ENCODE data around the gene ECD.

Gene ECD

GRCh38 chr10:73167783-73168464 lies at the start of gene ECD, which contains the start of gene FAM149B1:
ECD (minus strand) TSS chr10:73168008; CDS start chr10:73163937, 4,071 bp downstream.
FAM149B1 (plus strand) TSS chr10:73168119; CDS start chr10:73168340, 221 bp downstream.
- peak; percentile 91 for DNase-seq (ENCODE audit: low read depth)

DNA sequence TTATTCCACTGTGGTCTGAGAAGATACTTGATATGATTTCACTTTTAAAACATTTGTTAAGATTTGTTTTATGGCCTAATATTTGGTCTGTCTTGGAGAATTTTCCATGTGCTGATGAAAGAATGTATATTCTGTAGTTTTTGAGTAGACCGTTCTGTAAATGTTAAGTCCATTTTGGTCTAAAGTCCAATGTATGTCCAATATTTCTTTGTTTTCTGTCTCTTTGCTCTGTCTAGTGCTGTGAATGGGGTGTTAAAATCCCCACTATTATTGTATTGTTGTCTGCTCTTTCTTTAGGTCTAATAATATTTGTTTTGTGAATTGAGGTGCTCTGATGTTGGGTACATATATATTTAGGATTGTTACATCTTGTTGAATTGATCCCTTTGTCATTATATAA lies 47.9 kb upstream of the ECD start:
- no peak for DNase-seq (ENCODE audit: low read depth)

DNA sequence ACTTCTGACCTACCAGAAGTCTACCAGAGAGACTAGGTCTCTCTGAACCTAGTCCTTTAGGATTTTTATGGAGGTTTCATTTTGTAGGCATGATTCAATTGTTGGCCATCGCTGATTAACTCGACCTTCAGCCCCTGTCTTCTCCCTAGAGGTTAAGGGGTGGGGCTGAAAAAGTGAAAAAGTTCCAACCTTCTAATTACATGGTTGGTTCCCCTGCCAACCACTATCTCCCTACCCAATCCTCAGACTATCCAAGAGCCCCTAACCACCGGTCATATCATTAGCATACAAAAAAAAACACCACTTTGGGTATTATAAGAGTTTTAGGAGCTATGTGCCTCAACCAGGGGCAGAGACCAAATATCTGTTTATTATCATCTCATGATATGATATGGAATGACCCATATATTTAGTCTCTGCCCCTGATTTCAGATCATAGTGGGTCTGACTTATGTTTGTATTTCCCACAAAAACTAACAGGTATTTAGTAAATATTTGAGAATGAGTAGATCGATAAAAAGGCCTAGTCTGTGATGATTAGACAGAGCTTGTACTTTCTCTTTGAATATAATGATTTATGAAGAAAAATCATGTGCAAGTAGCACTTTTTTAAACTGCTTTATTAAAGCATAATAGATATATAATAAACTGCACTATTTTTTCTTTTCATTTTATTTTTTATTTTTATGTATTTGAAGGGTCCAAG lies 43.5 kb upstream of the ECD start:
- DNase-seq (ENCODE audit: low read depth) = no peak

DNA sequence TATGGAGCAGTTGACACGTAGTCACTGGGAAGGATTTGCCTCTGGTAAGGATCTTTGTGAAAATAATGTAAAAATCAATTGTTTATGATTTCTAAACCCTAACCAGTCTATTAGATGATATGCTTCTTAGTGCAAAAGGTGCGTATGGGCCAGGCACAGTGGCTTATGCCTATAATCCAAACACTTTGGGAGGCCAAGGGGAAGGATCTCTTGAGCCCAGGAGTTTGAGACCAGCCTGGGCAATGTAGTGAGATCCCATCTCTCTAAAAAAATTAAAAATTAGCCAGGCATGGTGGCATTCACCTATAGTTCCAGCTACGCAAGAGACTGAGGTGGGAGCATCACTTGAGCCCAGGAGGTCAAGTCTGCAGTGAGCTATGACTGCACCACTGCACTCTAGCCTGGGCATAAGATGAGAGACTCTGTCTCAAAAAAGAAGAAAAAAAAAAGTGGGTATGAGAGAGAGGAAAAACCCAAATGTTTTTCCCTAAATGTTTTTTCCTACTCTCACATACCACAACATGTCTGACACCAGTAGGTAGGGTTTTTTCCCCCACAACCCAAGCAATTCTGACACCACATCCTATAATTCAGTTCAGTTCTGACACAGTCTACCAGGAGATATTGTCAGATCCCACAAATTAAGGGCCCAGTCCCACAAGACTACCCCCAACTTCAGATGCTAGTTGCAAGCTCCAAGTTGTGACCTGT lies 42.7 kb upstream of the ECD start:
- no peak for DNase-seq (ENCODE audit: low read depth)

DNA sequence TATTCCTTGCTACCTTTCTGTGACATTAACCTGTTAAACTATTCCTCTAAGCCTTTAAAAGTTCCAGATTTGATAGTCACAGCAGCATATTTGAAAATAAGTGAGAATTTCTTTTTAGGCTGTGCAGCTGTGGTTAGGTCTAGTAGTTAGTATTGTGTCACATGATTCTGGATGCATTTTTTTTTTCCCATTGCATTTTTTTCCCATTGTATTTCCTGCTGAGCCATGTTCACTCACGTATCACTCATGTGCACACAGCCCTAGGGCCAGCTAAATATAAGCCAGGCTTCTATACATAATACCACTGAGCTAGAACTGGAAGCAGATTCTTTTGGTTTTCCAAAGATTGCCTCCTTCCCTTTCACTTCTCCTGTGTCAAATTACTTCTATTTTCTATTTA lies 41.9 kb upstream of the ECD start:
- DNase-seq (ENCODE audit: low read depth) = no peak

DNA sequence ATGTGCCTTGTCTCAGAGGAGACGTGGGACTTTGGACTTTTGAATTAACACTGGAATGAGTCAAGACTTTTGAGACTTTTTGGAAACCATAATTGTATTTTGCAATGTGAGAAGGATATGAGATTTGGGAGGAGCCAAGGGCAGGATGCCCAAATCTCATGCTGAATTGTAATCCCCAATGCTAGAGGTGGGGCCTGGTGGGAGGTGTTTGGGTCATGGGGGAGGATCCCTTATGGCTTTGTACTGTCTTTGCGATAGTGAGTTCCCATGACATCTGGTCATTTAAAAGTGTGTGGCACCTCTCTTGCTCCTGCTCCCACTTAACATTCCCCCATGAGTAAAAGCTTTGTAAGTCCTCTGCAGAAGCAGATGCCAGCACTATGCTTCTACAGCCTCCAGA lies 40.1 kb upstream of the ECD start:
- no peak for DNase-seq (ENCODE audit: low read depth)

- no peak for DNase-seq (ENCODE audit: low read depth)
Observed at GRCh38 chr10:73206385-73206784, 38.6 kb upstream of the ECD start.

DNA sequence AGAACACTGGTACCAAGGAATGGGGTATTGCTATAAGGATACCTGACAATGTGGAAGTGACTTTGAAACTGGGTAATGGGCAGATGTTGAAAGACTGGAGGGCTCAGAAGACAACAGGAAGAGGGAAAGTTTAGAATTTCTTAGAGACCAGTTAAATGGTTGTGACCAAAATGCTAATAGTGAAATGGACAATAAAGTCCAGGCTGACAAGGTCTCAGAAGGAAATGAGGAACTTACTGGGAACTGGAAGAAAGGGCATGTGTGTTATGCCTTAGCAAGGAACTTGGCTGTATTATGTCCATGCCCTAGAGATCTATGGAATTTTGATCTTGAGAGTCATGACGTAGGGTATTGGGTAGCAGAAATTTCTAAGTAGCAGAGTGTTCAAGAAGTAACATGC lies 38.1 kb upstream of the ECD start:
- no peak for DNase-seq (ENCODE audit: low read depth)

- DNase-seq (ENCODE audit: low read depth) = no peak
Observed at GRCh38 chr10:73205081-73205480, 37.3 kb upstream of the ECD start.

DNA sequence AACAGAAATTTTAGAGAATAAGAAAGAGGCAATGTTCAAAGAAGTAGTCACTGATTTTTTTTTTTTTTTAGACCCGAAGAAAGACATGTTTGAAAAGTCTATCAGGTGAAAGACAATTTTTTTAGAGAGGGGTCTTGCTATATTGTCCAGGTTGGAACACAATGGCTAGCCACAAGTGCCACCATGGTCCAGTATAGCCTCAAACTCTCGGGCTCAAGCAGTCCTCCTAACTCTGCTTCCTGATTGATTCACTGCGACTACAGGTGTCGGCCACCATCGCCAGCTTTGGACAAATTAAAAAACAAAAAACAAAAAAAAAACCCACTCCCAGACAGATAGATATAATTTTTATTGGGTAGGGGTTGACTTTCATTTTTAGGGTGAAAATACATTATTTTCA lies 22.4 kb upstream of the ECD start:
- no peak for DNase-seq (ENCODE audit: low read depth)

DNA sequence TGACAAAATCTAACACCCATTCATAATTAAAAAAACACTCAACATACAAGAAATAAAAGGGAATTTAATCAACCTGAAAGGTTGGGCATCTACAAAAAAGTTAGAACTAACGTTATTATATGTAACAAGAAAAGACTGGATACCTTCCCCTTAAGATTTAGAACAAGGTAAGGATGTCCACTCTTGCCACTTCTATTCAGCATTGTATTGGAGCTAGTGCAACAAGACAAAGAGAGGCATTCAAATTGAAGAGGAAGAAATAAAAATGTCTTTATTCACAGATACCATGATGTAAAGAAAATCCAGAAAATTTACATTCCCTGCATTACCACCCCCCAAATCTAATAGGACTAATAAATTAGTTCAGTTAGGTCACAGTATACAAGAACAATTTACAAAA lies 18.5 kb upstream of the ECD start:
- DNase-seq (ENCODE audit: low read depth) = no peak

GRCh38 chr10:73183667-73184281 lies 16.0 kb upstream of the ECD start:
- no peak for DNase-seq (ENCODE audit: low read depth)

- DNase-seq (ENCODE audit: low read depth) = no peak
Observed at GRCh38 chr10:73182568-73182967, 14.8 kb upstream of the ECD start.

DNA sequence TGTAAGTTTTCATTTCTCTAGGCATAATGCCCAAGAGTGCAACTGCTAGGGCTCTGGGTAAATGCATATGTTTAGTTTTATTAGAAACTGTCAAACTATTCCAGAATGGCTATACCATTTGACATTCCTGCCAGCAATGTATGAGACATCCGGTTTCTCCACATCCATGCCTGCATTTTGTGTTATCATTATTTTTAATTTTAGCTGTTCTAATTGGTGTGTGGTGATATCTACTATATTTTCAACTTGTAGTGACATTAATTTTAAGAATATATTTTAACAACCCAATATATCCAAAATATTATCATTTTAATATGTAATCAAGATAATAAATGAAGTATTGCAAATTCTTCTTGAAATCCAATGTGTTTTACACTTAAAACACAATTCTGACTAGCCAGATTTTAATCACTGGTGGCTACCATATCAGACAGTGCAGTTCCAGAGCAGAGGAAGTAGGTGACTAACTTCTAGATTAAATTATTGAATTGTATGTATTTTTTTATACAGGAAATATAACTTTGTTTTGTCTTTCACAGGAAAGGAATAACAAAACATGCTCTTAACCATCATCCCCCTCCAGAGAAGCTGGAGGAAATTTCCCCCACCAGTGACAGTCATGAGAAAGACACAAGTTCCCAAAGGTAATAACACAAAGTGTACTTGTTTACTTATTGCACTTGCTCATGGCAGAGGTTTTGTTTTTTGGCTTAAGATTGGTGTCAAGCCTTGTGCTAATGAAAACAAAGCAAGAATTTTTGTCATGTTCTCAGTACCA lies 6.5 kb upstream of the ECD start:
- no peak for DNase-seq (ENCODE audit: low read depth)

DNA sequence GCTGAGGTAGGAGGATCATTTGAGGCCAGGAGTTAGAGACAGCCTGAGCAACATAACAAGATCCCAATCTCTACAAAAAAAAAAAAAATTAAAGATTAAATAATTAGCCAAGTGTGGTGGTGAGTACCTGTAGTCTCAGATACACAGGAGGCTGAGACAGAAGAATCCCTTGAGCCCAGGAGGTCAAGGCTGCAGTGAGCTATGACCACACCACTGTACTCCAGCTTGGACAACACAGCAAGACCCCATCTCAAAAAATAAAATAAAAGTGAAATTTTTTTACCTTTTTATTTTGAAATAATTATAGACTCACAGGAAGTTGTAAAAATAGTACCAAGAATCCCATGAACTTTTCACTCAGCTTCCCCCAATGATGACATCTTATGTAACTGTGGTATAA lies 5.1 kb upstream of the ECD start:
- no peak for DNase-seq (ENCODE audit: low read depth)

GRCh38 chr10:73169320-73169719 lies 1.5 kb upstream of the ECD start:
- DNase-seq (ENCODE audit: low read depth) = no peak

- DNase-seq (ENCODE audit: low read depth) = no peak
Observed at GRCh38 chr10:73168465-73168803, 626 bp upstream of the ECD start.

GRCh38 chr10:73167458-73167782 lies 388 bp downstream of the ECD start:
- peak; percentile 1 for DNase-seq (ENCODE audit: low read depth)

GRCh38 chr10:73166972-73167371 lies 836 bp downstream of the ECD start:
- DNase-seq (ENCODE audit: low read depth) = no peak

DNA sequence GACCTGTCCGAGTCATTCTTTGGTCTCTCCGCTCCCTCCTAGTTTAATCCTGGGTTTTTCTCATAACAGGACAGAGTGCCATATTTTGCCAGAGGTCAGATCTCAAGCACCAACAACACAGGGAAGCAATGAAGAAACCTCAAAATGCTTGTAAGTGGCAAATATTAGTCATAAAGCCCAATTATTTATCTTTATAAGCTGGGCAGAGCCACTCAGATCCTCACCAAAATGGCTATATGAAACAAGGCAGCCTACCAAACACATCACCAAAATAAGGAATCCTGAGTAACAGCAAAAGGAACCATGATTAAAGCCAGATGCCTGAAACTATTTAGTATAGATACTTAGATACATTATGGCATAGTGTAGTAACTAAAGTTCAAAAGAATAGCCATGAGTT lies 4.7 kb downstream of the ECD start:
- DNase-seq (ENCODE audit: low read depth) = no peak

DNA sequence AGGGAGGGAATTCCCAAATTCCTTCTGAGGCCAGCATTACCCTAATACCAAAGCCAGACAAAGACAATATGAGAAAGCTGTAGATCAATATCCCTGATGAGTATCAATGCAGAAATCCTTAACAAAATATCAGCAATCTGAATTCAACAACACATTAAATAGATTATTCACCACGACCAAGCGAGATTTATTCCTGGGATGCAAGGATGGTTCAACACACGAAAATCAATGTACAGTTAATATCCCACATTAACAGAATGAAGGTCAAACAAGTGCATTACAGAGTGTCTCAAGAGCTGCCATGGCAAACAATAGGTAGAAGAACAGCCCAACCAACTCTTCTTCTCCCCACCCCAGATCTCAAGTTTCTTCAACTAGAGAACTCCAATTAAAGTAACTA lies 6.1 kb downstream of the ECD start:
- DNase-seq (ENCODE audit: low read depth) = no peak

GRCh38 chr10:73161079-73161478 lies 6.7 kb downstream of the ECD start:
- DNase-seq (ENCODE audit: low read depth) = no peak
